IPS-15b (cell line): ENCODE data around the gene SNAP29.

Source experiments
- H3K27me3 ChIP-seq: one replicate; pipeline ENCODE4 v1.6.1; 2013; ENCODE audit warnings: low read length; ENCODE audit not compliant: control insufficient read depth, insufficient read depth
- H3K36me3 ChIP-seq: one replicate; pipeline ENCODE4 v1.6.1; 2013; ENCODE audit warnings: low read length; ENCODE audit not compliant: control insufficient read depth, insufficient read depth
- H3K4me1 ChIP-seq: one replicate; pipeline ENCODE4 v1.6.1; 2013; ENCODE audit warnings: mild to moderate bottlenecking, low read length; ENCODE audit not compliant: control insufficient read depth, insufficient read depth
- H3K4me3 ChIP-seq: one replicate; pipeline ENCODE4 v1.5.1; 2013; ENCODE audit warnings: low read depth, low read length
- H3K9ac ChIP-seq: one replicate; pipeline ENCODE4 v1.6.1; 2013; ENCODE audit warnings: low read depth, mild to moderate bottlenecking, low read length
- H3K9me3 ChIP-seq: one replicate; pipeline ENCODE4 v1.6.1; 2013; ENCODE audit warnings: mild to moderate bottlenecking, low read length; ENCODE audit not compliant: control insufficient read depth, insufficient read depth

SNAP29 gene

GRCh38 chr22:20857838-20858614 lies 781 bp upstream of the SNAP29 start:
- Histone ChIP-seq H3K4me3 (peak overlapping the region; percentile 96), H3K9ac (peak overlapping the region; percentile 66), H3K27me3 (no peaks in the 10 kb centered on the region), H3K4me1 (peaks cover 9% of the 10 kb centered on the region), H3K36me3 (no peaks in the 10 kb centered on the region), H3K9me3 (no peaks in the 10 kb centered on the region)

DNA sequence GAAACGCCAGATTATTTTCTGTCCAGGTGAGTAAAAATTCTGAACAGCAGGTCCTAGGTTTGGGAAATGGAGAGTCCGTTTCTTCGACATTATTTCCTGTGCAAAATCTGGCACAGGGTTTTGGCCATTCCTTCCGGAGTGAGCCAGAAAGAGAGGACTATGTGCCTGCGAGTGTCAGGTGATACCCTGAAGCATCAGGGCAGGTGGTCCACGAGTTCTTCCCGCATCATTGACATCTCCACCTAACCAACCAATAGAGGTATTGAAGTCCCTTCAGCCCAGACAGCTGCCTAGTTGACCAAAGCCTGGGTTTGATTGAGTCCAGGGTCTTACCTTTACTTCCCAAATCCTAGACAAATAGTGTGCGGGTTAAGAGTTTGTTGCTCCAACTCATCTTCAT lies 808 bp downstream of the SNAP29 start:
- no peak overlapping the region for H3K9ac ChIP-seq
- H3K4me3 ChIP-seq, result peak overlapping the region; percentile 69
- H3K9me3 ChIP-seq, result no peaks in the 10 kb centered on the region
- no peaks in the 10 kb centered on the region for H3K27me3 ChIP-seq
- peaks cover 6% of the 10 kb centered on the region for H3K4me1 ChIP-seq
- H3K36me3 ChIP-seq, result no peaks in the 10 kb centered on the region

DNA sequence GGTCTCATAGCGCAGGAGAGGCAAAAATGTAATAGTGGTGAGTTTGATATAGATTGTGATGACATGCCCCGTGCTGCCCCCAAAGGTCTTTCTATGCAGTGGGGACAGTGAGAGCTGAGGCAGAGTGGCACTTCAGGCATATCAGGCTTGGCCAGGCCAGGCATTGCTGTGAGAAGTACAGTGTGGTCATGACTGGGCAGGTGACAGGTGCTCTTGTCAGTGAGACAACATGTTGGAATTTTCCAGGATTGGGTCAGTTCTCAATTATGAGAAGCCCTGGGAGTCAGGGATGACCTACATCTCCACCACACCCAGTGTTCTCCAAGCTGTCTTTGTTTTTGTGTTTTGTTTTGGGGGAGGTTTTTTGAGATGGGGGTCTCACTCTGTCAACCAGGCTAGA lies 3.7 kb downstream of the SNAP29 start:
- no peaks in the 10 kb centered on the region for H3K27me3 ChIP-seq
- H3K4me1 ChIP-seq, result peaks cover 2% of the 10 kb centered on the region
- H3K9ac ChIP-seq, result no peak overlapping the region
- H3K9me3 ChIP-seq, result no peaks in the 10 kb centered on the region
- no peak overlapping the region for H3K4me3 ChIP-seq
- H3K36me3 ChIP-seq, result no peaks in the 10 kb centered on the region

- H3K4me3 ChIP-seq, result no peak overlapping the region
- no peaks in the 10 kb centered on the region for H3K9me3 ChIP-seq
- H3K27me3 ChIP-seq, result no peaks in the 10 kb centered on the region
- H3K4me1 ChIP-seq, result no peaks in the 10 kb centered on the region
- H3K9ac ChIP-seq, result no peak overlapping the region
- no peaks in the 10 kb centered on the region for H3K36me3 ChIP-seq
Measured at GRCh38 chr22:20863366-20863765, 4.6 kb downstream of the SNAP29 start.

GRCh38 chr22:20864186-20864908 lies 5.5 kb downstream of the SNAP29 start:
- Histone ChIP-seq H3K9ac (no peak overlapping the region), H3K4me1 (no peaks in the 10 kb centered on the region), H3K36me3 (no peaks in the 10 kb centered on the region), H3K9me3 (no peaks in the 10 kb centered on the region), H3K27me3 (no peaks in the 10 kb centered on the region), H3K4me3 (no peak overlapping the region)

DNA sequence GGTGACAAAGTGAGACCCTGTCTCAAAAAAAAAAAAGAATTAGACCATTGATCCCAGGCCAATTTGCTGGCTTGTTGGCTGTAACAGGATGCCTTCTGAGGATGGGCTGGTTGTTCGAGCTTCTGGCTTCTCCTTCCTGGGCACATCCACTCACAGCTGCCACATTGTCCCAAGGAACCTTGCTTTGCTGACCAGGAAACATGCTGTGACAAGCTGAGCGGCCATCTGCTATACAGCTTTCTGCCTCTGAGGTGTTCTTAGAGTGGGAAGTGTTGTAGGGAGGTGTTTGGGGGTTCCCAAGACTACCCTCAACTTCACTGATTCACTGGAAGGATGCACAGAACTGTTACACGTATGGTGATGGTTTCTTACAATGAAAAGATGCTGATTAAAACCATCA lies 6.5 kb downstream of the SNAP29 start:
- Histone ChIP-seq H3K4me1 (no peaks in the 10 kb centered on the region), H3K4me3 (no peak overlapping the region), H3K36me3 (no peaks in the 10 kb centered on the region), H3K27me3 (no peaks in the 10 kb centered on the region), H3K9me3 (no peaks in the 10 kb centered on the region), H3K9ac (no peak overlapping the region)

- H3K4me3 ChIP-seq, result no peak overlapping the region
- no peaks in the 10 kb centered on the region for H3K36me3 ChIP-seq
- no peaks in the 10 kb centered on the region for H3K27me3 ChIP-seq
- no peaks in the 10 kb centered on the region for H3K4me1 ChIP-seq
- H3K9ac ChIP-seq, result no peak overlapping the region
- no peaks in the 10 kb centered on the region for H3K9me3 ChIP-seq
Measured at GRCh38 chr22:20865875-20866445, 7.2 kb downstream of the SNAP29 start.

GRCh38 chr22:20866736-20867135 lies 7.9 kb downstream of the SNAP29 start:
- H3K27me3 ChIP-seq, result no peaks in the 10 kb centered on the region
- no peak overlapping the region for H3K9ac ChIP-seq
- H3K9me3 ChIP-seq, result no peaks in the 10 kb centered on the region
- H3K36me3 ChIP-seq, result no peaks in the 10 kb centered on the region
- H3K4me3 ChIP-seq, result no peak overlapping the region
- no peaks in the 10 kb centered on the region for H3K4me1 ChIP-seq

- Histone ChIP-seq H3K36me3 (no peaks in the 10 kb centered on the region), H3K27me3 (no peaks in the 10 kb centered on the region), H3K9ac (no peak overlapping the region), H3K9me3 (no peaks in the 10 kb centered on the region), H3K4me3 (no peak overlapping the region), H3K4me1 (no peaks in the 10 kb centered on the region)
Measured at GRCh38 chr22:20867179-20868024, 8.6 kb downstream of the SNAP29 start.

GRCh38 chr22:20868025-20868962 lies 9.5 kb downstream of the SNAP29 start:
- H3K9ac ChIP-seq, result no peak overlapping the region
- H3K4me1 ChIP-seq, result no peaks in the 10 kb centered on the region
- H3K4me3 ChIP-seq, result no peak overlapping the region
- H3K9me3 ChIP-seq, result no peaks in the 10 kb centered on the region
- H3K36me3 ChIP-seq, result peaks cover under 1% of the 10 kb centered on the region
- H3K27me3 ChIP-seq, result no peaks in the 10 kb centered on the region

DNA sequence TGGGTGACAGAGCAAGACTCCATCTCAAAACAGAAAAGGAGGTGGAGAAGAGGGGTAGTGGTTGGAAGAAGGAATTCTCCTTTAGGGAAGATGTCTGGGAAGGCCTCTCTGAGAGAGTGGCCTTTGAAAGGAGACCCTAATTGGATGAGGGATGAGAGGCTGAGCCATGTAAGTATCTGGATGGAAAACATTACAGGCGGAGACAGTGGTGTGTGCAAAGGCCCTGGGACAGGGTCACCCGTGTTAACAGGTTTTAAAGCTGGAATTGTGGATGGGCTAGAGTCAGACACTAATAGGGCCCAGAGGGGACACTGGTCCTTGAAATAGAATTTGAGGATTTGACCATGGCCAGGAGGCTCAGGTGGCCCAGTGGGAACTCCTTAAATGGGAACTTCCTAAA lies 10.4 kb downstream of the SNAP29 start:
- H3K4me1 ChIP-seq, result no peaks in the 10 kb centered on the region
- H3K27me3 ChIP-seq, result no peaks in the 10 kb centered on the region
- no peak overlapping the region for H3K9ac ChIP-seq
- H3K4me3 ChIP-seq, result no peak overlapping the region
- no peaks in the 10 kb centered on the region for H3K9me3 ChIP-seq
- peaks cover 3% of the 10 kb centered on the region for H3K36me3 ChIP-seq
